ENCODE data around the gene EIF4H.

- TF ChIP-seq CTCF (IDR thresholded peaks at IDR 0.05) (no peak), EZH2 (IDR thresholded peaks at IDR 0.05; ENCODE audit: borderline replicate concordance, insufficient read depth, low read depth, low read length, poor library complexity, severe bottlenecking) (no peak)
These were observed 66.3 kb downstream of the EIF4H start for GRCh38 chr7:74240482-74240881.

Data from B cell (primary cell).